Measurements from ENCODE around the gene FOXP1.

- no peak for TF ChIP-seq CTCF (IDR thresholded peaks at IDR 0.05; ENCODE audit: poor library complexity)
- no peak for TF ChIP-seq EZH2 (IDR thresholded peaks at IDR 0.05; ENCODE audit: borderline replicate concordance)
- no peak for TF ChIP-seq EZH2phosphoT487 (IDR thresholded peaks at IDR 0.05; ENCODE audit: low read depth, severe bottlenecking, unreplicated experiment)
Observed at GRCh38 chr3:71374582-71374981, 208.9 kb downstream of the FOXP1 start.
